ENCODE data around the gene THSD4.
"Not testable (repeated sequence)": the region's sequence is repeated elsewhere in the genome, so short reads cannot be mapped to it uniquely, and the experiment has no call there.

THSD4 gene

GRCh38 chr15:71393383-71393782 lies 278.1 kb downstream of the THSD4 start:
- DNase-seq, result no peak

- DNase-seq, result no peak
Observed at GRCh38 chr15:71396536-71397125, 281.4 kb downstream of the THSD4 start.

- DNase-seq, result no peak
Observed at GRCh38 chr15:71397377-71397776, 282.1 kb downstream of the THSD4 start.

GRCh38 chr15:71400294-71400693 lies 285.0 kb downstream of the THSD4 start:
- DNase-seq, result no peak

GRCh38 chr15:71401728-71402127 lies 286.5 kb downstream of the THSD4 start:
- not testable (repeated sequence) for DNase-seq

GRCh38 chr15:71409541-71409940 lies 294.3 kb downstream of the THSD4 start:
- DNase-seq, result no peak

- no peak for DNase-seq
Observed at GRCh38 chr15:71410347-71410746, 295.1 kb downstream of the THSD4 start.

GRCh38 chr15:71411538-71412482 lies 296.5 kb downstream of the THSD4 start:
- no peak for DNase-seq

- no peak for DNase-seq
Observed at GRCh38 chr15:71413419-71413818, 298.1 kb downstream of the THSD4 start.

GRCh38 chr15:71414853-71415252 lies 299.6 kb downstream of the THSD4 start:
- no peak for DNase-seq

GRCh38 chr15:71422530-71423259 lies 307.4 kb downstream of the THSD4 start:
- no peak for DNase-seq

- DNase-seq, result no peak
Observed at GRCh38 chr15:71424765-71425164, 309.5 kb downstream of the THSD4 start.

- no peak for DNase-seq
Observed at GRCh38 chr15:71425388-71425787, 310.1 kb downstream of the THSD4 start.

GRCh38 chr15:71426792-71427191 lies 311.5 kb downstream of the THSD4 start:
- DNase-seq, result no peak

- DNase-seq, result no peak
Observed at GRCh38 chr15:71430782-71431181, 315.5 kb downstream of the THSD4 start.

- DNase-seq, result no peak
Observed at GRCh38 chr15:71431343-71432336, 316.4 kb downstream of the THSD4 start.

GRCh38 chr15:71433402-71433801 lies 318.1 kb downstream of the THSD4 start:
- DNase-seq, result no peak

GRCh38 chr15:71434774-71435173 lies 319.5 kb downstream of the THSD4 start:
- DNase-seq, result no peak

- no peak for DNase-seq
Observed at GRCh38 chr15:71435552-71435951, 320.3 kb downstream of the THSD4 start.

- DNase-seq, result no peak
Observed at GRCh38 chr15:71436854-71437253, 321.6 kb downstream of the THSD4 start.

- DNase-seq, result no peak
Observed at GRCh38 chr15:71437404-71437803, 322.1 kb downstream of the THSD4 start.

GRCh38 chr15:71437919-71438318 lies 322.6 kb downstream of the THSD4 start:
- DNase-seq, result no peak

Measured in activated CD4-positive, alpha-beta T cell treated with anti-CD3 and anti-CD28 coated beads, Interleukin-10, Interleukin-2, amounts not matched to agents 100 ng/mL and 50 ng/mL, durations not matched to agents 16 hours and 8 hours (primary cell).